ENCODE results near the gene CCDC112.
"Not testable (repeated sequence)": the region's sequence is repeated elsewhere in the genome, so short reads cannot be mapped to it uniquely, and the experiment has no call there.

CCDC112 gene

DNA sequence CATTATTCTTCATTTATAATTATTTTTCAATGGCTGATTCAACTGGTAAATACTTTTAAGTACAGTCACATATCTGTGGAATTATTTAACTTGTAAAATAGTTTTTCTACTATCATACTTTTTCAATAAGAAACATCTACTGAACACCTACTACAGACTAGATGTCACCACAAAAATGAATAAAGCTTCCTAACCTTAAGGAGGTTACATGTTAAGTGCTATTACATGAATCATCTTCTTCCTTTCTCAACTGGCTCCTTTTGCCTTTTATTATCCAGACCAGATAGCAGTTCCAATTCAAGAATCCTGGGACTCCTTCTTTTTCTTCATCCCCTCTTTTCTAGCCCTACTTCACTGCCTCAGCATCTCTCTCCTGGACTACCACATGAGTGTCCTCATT is 38.5 kb downstream of the CCDC112 start:
- no peaks in the 10 kb centered on the region for H3K9me2 ChIP-seq (replicated peaks; ENCODE audit: insufficient read depth, low read length)
- H3F3A ChIP-seq (ENCODE audit: insufficient read depth, low read length) = peaks cover 9% of the 10 kb centered on the region; the same call in 1 of the 2 replicates
- H3K27ac ChIP-seq (ENCODE audit: low read length) = no peak overlapping the region
- peaks cover 16% of the 10 kb centered on the region for H3K4me1 ChIP-seq (ENCODE audit: low read length)
- H3K27me3 ChIP-seq (replicated peaks; ENCODE audit: insufficient read depth, low read length) = no peaks in the 10 kb centered on the region
- no peaks in the 10 kb centered on the region for H3K9me3 ChIP-seq (replicated peaks; ENCODE audit: insufficient read depth, low read length)
- peaks cover 4% of the 10 kb centered on the region; the same call in 1 of the 2 replicates for H4K20me1 ChIP-seq (ENCODE audit: insufficient read depth, low read length)
- DNase-seq = no peak
- no peak overlapping the region for H2AFZ ChIP-seq (ENCODE audit: low read length)
- H3K36me3 ChIP-seq (replicated peaks; ENCODE audit: insufficient read depth, low read length) = no peaks in the 10 kb centered on the region
- peaks cover 98% of the 10 kb centered on the region for H3K79me2 ChIP-seq (ENCODE audit: low read length)
- H3K4me3 ChIP-seq (ENCODE audit: low read length) = no peak overlapping the region
- TF ChIP-seq EZH2 (optimal IDR thresholded peaks at IDR 0.05; ENCODE audit: low read depth, low read length) (no peak), CTCF (IDR thresholded peaks at IDR 0.05; ENCODE audit: low read length) (no peak), EZH2phosphoT487 (IDR thresholded peaks at IDR 0.05; ENCODE audit: low read length) (no peak)
- H3K9ac ChIP-seq (ENCODE audit: low read length) = no peak overlapping the region
- no peak overlapping the region for H3K4me2 ChIP-seq (ENCODE audit: low read depth, low read length)

DNA sequence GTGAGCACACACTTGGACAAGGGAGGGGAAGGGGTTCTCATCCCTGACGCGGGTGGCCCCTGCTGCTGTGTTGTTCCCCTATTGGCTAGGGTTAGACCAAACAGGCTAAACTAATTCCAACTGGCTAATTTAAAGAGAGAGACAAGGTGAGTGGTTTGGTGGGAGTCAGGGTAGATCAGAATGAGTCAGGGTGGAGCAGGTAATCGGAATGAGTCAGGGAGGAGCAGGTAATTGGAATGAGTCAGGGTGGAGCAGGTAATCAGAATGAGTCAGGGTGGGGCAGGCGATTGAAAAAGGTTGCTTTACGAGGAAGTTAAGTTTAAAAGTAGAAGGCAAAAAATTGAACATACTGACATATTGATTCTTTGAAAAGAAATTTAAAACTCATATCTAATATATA is 47.1 kb downstream of the CCDC112 start:
- H3K4me1 ChIP-seq (ENCODE audit: low read length); H3K4me3 ChIP-seq (ENCODE audit: low read length); H3K9me3 ChIP-seq (replicated peaks; ENCODE audit: insufficient read depth, low read length); DNase-seq; H2AFZ ChIP-seq (ENCODE audit: low read length); H3F3A ChIP-seq (ENCODE audit: insufficient read depth, low read length); H3K9me2 ChIP-seq (replicated peaks; ENCODE audit: insufficient read depth, low read length); H3K27me3 ChIP-seq (replicated peaks; ENCODE audit: insufficient read depth, low read length); H4K20me1 ChIP-seq (ENCODE audit: insufficient read depth, low read length); H3K36me3 ChIP-seq (replicated peaks; ENCODE audit: insufficient read depth, low read length); H3K4me2 ChIP-seq (ENCODE audit: low read depth, low read length); H3K9ac ChIP-seq (ENCODE audit: low read length); H3K27ac ChIP-seq (ENCODE audit: low read length): not testable (repeated sequence)
- H3K79me2 ChIP-seq (ENCODE audit: low read length) = peaks cover 58% of the 10 kb centered on the region

DNA sequence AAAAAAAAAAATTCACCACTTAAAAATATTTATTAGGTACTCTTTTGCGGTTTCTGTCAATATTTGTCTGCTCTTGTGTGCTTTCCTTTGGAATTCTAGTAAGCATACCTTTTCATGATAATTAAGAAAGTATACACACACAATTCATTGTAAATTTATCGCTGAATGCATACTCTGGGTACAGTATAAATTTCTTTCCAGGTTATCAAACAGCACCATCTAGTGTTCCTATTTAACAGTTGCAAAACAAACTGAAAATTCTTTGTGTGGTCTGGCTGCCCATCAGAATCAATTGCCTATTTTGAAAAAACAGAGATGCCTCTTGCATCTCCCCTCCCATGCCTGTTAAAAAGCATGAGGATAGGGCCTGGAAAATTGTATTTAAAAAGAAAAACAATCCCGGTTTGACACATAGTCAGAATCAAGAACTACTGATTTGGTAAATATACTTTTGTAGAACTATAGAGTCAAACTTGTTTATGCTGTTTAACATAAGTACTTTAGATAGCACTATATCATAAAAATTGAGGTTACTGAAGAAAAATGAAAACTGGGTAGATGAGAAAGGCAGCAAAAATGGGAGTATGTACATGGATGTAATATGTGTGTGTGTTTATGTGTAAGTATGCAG is 50.0 kb downstream of the CCDC112 start:
- no peaks in the 10 kb centered on the region for H3K9me2 ChIP-seq (replicated peaks; ENCODE audit: insufficient read depth, low read length)

More for the DNA sequence above, 50.0 kb downstream of the CCDC112 start:
- Histone ChIP-seq H3K36me3 (replicated peaks; ENCODE audit: insufficient read depth, low read length) (0 out of 2 replicates have a peak, but pooled peaks cover 2% of the 10 kb centered on the region), H3K9me3 (replicated peaks; ENCODE audit: insufficient read depth, low read length) (no peaks in the 10 kb centered on the region), H3K4me1 (ENCODE audit: low read length) (no peaks in the 10 kb centered on the region), H3K4me2 (ENCODE audit: low read depth, low read length) (no peak overlapping the region), H2AFZ (ENCODE audit: low read length) (no peak overlapping the region), H3K27me3 (replicated peaks; ENCODE audit: insufficient read depth, low read length) (no peaks in the 10 kb centered on the region), H3F3A (ENCODE audit: insufficient read depth, low read length) (0 out of 2 replicates have a peak, but pooled peaks cover 3% of the 10 kb centered on the region), H4K20me1 (ENCODE audit: insufficient read depth, low read length) (no peaks in the 10 kb centered on the region; the same call in 1 of the 2 replicates), H3K9ac (ENCODE audit: low read length) (no peak overlapping the region), H3K79me2 (ENCODE audit: low read length) (peaks cover 50% of the 10 kb centered on the region), H3K4me3 (ENCODE audit: low read length) (no peak overlapping the region), H3K27ac (ENCODE audit: low read length) (no peak overlapping the region)
- peak; percentile 44 for DNase-seq
- no peak for TF ChIP-seq EZH2 (optimal IDR thresholded peaks at IDR 0.05; ENCODE audit: low read depth, low read length)
- peak; percentile 74 for TF ChIP-seq CTCF (IDR thresholded peaks at IDR 0.05; ENCODE audit: low read length)
- TF ChIP-seq EZH2phosphoT487 (IDR thresholded peaks at IDR 0.05; ENCODE audit: low read length) = no peak

Measured in MM.1S (cell line).